ENCODE data around the gene TRAF4. TPM values are rescaled to one million over a fixed set of nuclear protein-coding genes. Genes with fewer than 3 reads are reported as not detected.

TRAF4 gene
- total and polyA plus RNA-seq, 4 donors: 35.7 to 92.4 (median 54.1) TPM

DNA sequence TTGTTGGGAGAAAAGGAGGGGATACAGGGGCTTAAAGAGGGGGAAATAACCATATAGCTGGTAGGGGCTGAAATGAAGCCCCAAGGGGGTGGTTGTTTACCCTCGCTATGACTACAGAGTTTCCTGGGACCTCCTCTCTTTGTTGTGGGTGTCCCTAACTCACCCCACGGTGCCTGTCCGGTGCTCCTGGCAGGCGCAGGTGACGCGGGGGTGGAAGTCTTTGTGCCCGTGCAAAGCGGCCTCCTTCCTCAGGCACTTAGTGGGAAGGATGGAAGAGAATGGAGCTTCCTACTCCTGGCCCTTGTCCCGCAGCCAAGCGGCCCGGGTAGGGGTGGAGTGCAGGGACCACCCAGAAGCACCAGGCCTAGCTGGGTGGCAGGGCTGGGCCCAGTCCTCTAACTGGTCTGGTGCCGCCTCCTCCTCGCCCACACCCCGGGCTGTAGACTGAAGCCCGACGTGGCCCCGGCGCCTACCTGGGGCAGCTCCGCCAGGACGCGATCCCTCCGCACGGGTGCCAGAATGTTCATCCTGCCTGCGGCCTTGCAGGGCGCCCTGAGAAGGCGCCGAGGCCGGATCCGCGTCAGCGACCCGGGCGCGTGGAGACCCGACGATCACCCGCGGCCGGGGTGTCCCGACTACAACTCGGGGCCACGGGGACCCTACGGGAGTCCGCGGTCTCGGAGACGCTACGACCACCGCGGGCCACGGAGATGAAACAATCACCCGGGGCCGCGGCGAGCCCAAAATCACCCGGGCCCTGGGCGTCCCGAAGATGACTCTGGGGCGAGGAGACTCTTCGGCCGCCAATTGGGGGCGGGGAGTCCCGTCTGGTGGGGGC lies 26.9 kb upstream of the TRAF4 start:
- H3K4me1 ChIP-seq (ENCODE audit: control insufficient read depth in 5 of 5, insufficient read depth in 5 of 5, low read length in 5 of 5): peaks cover 0 to 56% (median 7%) of the 10 kb centered on the region in 5 donors
- H3K36me3 ChIP-seq (ENCODE audit: control insufficient read depth in 4 of 4, insufficient read depth in 4 of 4, low read length in 4 of 4): peaks cover 0 to 46% (median 19%) of the 10 kb centered on the region in 4 donors
- peak; percentile 73 to 75 (median 74) for DNase-seq
- TF ChIP-seq, protein P1, sequence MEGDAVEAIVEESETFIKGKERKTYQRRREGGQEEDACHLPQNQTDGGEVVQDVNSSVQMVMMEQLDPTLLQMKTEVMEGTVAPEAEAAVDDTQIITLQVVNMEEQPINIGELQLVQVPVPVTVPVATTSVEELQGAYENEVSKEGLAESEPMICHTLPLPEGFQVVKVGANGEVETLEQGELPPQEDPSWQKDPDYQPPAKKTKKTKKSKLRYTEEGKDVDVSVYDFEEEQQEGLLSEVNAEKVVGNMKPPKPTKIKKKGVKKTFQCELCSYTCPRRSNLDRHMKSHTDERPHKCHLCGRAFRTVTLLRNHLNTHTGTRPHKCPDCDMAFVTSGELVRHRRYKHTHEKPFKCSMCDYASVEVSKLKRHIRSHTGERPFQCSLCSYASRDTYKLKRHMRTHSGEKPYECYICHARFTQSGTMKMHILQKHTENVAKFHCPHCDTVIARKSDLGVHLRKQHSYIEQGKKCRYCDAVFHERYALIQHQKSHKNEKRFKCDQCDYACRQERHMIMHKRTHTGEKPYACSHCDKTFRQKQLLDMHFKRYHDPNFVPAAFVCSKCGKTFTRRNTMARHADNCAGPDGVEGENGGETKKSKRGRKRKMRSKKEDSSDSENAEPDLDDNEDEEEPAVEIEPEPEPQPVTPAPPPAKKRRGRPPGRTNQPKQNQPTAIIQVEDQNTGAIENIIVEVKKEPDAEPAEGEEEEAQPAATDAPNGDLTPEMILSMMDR (IDR thresholded peaks at IDR 0.05; ENCODE audit: control extremely low read depth, extremely low read depth): no peak
- WGBS, 2 donors: 13 to 26% methylated on average over 63 of the region's 63 CpGs
- ATAC-seq (ENCODE audit: insufficient read depth, low FRiP score): no peak
- peak overlapping the region; percentile 49 for H3K4me3 ChIP-seq
- peak overlapping the region; percentile 63 to 68 for H3K27ac ChIP-seq (ENCODE audit: low read depth in 1 of 2, low read length in 1 of 2)
- H3K9me3 ChIP-seq (ENCODE audit: control insufficient read depth in 4 of 4, insufficient read depth in 3 of 4, low read length in 3 of 4): no peaks in the 10 kb centered on the region
- no peaks in the 10 kb centered on the region for H3K27me3 ChIP-seq (ENCODE audit: control insufficient read depth in 3 of 3, insufficient read depth in 3 of 3, low read length in 2 of 3)
- peak overlapping the region; percentile 73 to 89 for H3K9ac ChIP-seq (ENCODE audit: insufficient read depth in 1 of 2, low read length in 2 of 2)

DNA sequence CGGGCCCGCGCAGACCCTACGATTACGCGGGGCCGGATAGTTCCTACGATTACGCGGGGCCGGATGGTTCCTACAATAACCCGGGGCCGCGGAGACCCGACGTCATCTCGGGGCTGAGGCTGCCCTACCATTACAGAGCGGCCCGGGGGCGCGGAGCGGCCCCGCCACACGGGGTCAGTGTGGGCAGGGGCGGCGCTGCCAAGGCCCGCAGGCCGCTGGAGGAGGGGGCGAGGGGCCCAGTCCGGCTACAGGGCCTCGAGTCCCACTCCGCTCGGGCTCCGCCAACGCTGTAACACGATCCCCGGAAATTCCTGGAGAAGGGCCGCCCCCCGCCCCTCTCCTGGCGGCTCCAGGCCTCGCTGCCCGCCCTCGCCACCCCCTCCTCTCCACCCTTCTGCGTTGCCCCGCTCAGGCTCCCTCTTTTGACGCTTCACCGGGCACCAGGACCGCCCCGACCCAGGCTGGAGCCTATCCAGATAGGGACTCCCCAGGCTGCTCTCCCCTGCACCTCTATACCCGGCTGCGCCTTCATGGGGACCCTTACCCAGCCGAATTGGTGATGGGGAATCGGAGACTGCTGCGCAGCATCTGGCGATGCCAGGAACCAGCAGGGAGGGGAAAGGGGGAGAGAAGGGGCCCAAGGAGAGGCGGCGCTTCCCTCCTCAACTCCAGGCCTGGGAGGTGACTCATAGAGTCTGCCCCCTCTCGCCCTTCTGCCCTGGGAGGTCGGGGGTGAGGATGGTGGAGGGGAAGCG lies 26.1 kb upstream of the TRAF4 start, which contains the start of gene RAB34:
TSS of gene RAB34 (minus strand) at position 291 of the 755 bp plus-strand sequence. CDS start 602 bp downstream, outside the sequence.
- Histone ChIP-seq H3K4me1 (ENCODE audit: control insufficient read depth in 5 of 5, insufficient read depth in 5 of 5, low read length in 5 of 5) (peaks cover 0 to 55% (median 7%) of the 10 kb centered on the region in 5 donors), H3K9ac (ENCODE audit: insufficient read depth in 1 of 2, low read length in 2 of 2) (peak within 1 kb of the TSS; percentile 73 to 89), H3K4me3 (peak within 1 kb of the TSS; percentile 49), H3K9me3 (ENCODE audit: control insufficient read depth in 4 of 4, insufficient read depth in 3 of 4, low read length in 3 of 4) (no peaks in the 10 kb centered on the region), H3K27me3 (ENCODE audit: control insufficient read depth in 3 of 3, insufficient read depth in 3 of 3, low read length in 2 of 3) (no peaks in the 10 kb centered on the region), H3K27ac (ENCODE audit: low read depth in 1 of 2, low read length in 1 of 2) (peak within 1 kb of the TSS; percentile 63 to 79), H3K36me3 (ENCODE audit: control insufficient read depth in 4 of 4, insufficient read depth in 4 of 4, low read length in 4 of 4) (peaks cover 0 to 46% (median 25%) of the 10 kb centered on the region in 4 donors)
- ATAC-seq (ENCODE audit: insufficient read depth, low FRiP score): peak; percentile 48
- 4 to 8% methylated on average over 58 to 60 of the region's 60 CpGs for WGBS, 2 donors
- TF ChIP-seq, protein P1 (IDR thresholded peaks at IDR 0.05; ENCODE audit: control extremely low read depth, extremely low read depth): no peak
- DNase-seq: peak; percentile 96 to 98 (median 96)

DNA sequence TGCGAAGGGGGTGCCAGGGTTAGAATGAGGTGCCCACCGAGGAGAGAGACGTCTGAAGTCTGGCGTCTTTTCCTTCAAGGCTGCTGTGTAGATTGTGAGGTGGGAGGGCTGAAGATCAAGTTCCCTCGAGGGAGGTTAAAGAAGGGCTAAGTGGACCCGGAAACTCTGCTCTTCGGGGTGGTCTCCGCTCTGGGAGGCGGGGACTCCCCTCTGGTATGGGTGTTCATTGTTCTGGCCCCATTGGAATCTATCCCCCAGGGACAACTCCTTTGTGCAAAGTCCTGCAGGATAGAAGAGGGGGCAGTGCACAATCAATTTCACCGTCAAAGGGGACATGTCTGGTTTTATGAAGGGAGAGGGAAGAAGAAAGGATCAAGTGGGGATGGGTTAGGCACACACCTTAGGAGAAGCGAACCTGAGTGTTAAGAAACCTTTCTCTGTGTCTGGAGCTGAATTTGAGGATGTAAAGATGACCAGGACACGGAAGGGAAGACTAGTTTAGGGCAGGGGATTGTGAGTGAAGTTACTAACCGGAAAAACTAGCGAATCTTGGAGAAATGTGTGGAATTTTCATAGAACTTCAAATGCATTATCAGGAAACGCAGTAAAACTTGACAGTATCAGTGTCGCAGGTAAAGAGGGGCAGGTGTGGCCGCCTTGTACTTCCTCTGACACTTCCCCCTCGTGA lies 25.3 kb upstream of the TRAF4 start:
- Histone ChIP-seq H3K36me3 (ENCODE audit: control insufficient read depth in 4 of 4, insufficient read depth in 4 of 4, low read length in 4 of 4) (peaks cover 7 to 44% (median 31%) of the 10 kb centered on the region in 4 donors), H3K4me3 (no peak overlapping the region), H3K27ac (ENCODE audit: low read depth in 1 of 2, low read length in 1 of 2) (peak overlapping the region; percentile 79), H3K9ac (ENCODE audit: insufficient read depth in 1 of 2, low read length in 2 of 2) (peak overlapping the region in 1 of 2 donors; percentile 43), H3K27me3 (ENCODE audit: control insufficient read depth in 3 of 3, insufficient read depth in 3 of 3, low read length in 2 of 3) (no peaks in the 10 kb centered on the region), H3K4me1 (ENCODE audit: control insufficient read depth in 5 of 5, insufficient read depth in 5 of 5, low read length in 5 of 5) (peaks cover 0 to 55% (median 7%) of the 10 kb centered on the region in 5 donors), H3K9me3 (ENCODE audit: control insufficient read depth in 4 of 4, insufficient read depth in 3 of 4, low read length in 3 of 4) (no peaks in the 10 kb centered on the region)
- ATAC-seq (ENCODE audit: insufficient read depth, low FRiP score) (no peak), DNase-seq (peak; percentile 85 to 90 (median 90))
- WGBS, 2 donors: 42 to 45% methylated on average over 18 of the region's 18 CpGs
- TF ChIP-seq, protein P1 (IDR thresholded peaks at IDR 0.05; ENCODE audit: control extremely low read depth, extremely low read depth): no peak

Data from lung (tissue), 12 donors.